Endothelial cell of umbilical vein (primary cell): Measurements from ENCODE around the gene C4BPA. TPM values are rescaled to one million over a fixed set of nuclear protein-coding genes. Genes with fewer than 3 reads are reported as not detected.

Experiments
- BruUV-seq: library from RNA; stranded (reverse); fragments of 400-500 nt; replicated peaks from 2 replicates; lab custom pipeline; 2021; lab: Mats Ljungman, UMichigan
- CTCF ChIA-PET: fragments of 300-600, 350-600 bp; sonication (Branson Sonifier 250); formaldehyde crosslinking; loops from one replicate; lab custom pipeline; 2021; ENCODE audit warnings: antibody characterized with exemption, inconsistent platforms; lab: Charles Lee
- POLR2A ChIA-PET: fragments of 300-600, 350-600 bp; sonication (Branson Sonifier 250); formaldehyde crosslinking; loops from one replicate; lab custom pipeline; 2021; ENCODE audit warnings: antibody characterized with exemption, inconsistent platforms; lab: Charles Lee
- DNase-seq: peaks from one replicate; pipeline ENCODE4 v3.0.0-alpha.2; 2011; ENCODE audit warnings: low read depth, low spot score
- FAIRE-seq: peaks from 2 replicates; lab custom pipeline; 2011; peaks lifted over from hg19 to GRCh38; lab: Jason Lieb, UNC
- H2AFZ ChIP-seq: 2 replicates; pipeline ENCODE4 v1.6.0; 2012; ENCODE audit warnings: low read depth, low read length, control low read depth, inconsistent platforms
- H3K27ac ChIP-seq: 2 replicates; pipeline ENCODE4 v1.5.1; 2011; ENCODE audit warnings: low read depth, mild to moderate bottlenecking, control low read depth, low read length, moderate library complexity; ENCODE audit not compliant: insufficient read depth
- H3K27me3 ChIP-seq, 2 experiments: 2 replicates each; pipeline versions ENCODE4 v1.6.0 to v1.6.1; 2011; ENCODE audit warnings: low read length in 2 of 2, mixed read lengths in 1 of 2; ENCODE audit not compliant: control insufficient read depth in 2 of 2, insufficient read depth in 2 of 2
- H3K36me3 ChIP-seq, 2 experiments: 2 replicates in 1 of 2; 3 replicates in 1 of 2; pipeline ENCODE4 v1.5.1; 2011; ENCODE audit warnings: low read length in 2 of 2, mild to moderate bottlenecking in 1 of 2, moderate library complexity in 1 of 2; ENCODE audit not compliant: control insufficient read depth in 2 of 2, insufficient read depth in 2 of 2; ENCODE audit errors: extremely low read depth in 1 of 2
- H3K4me1 ChIP-seq: 3 replicates; pipeline ENCODE4 v1.5.1; 2011; ENCODE audit warnings: mild to moderate bottlenecking, low read length; ENCODE audit not compliant: control insufficient read depth, insufficient read depth; ENCODE audit errors: extremely low read depth
- H3K4me2 ChIP-seq: 2 replicates; pipeline ENCODE4 v1.6.1; 2011; ENCODE audit warnings: low read length, control low read depth, mixed read lengths; ENCODE audit not compliant: insufficient read depth
- H3K4me3 ChIP-seq, 3 experiments: fragments of 200-600 bp in 1 of 3; sonication (generic), shearing (Covaris generic) in 1 of 3; replicated peaks in 1 of 3; 2 replicates each; pipeline ENCODE4 v1.5.1; 2011 to 2016; ENCODE audit warnings: control low read depth in 3 of 3, low read length in 3 of 3, mild to moderate bottlenecking in 2 of 3, inconsistent platforms in 1 of 3, low read depth in 1 of 3, moderate library complexity in 1 of 3; ENCODE audit not compliant: insufficient read depth in 1 of 3
- H3K79me2 ChIP-seq: 2 replicates; pipeline ENCODE4 v1.6.0; 2012; ENCODE audit warnings: low read length, inconsistent platforms; ENCODE audit not compliant: control insufficient read depth, insufficient read depth
- H3K9ac ChIP-seq: replicated peaks from 2 replicates; pipeline ENCODE3; 2011; ENCODE audit warnings: low read length, control low read depth; ENCODE audit not compliant: insufficient read depth; ENCODE audit errors: extremely low read depth
- H3K9me1 ChIP-seq: replicated peaks from 3 replicates; pipeline ENCODE4 v1.6.0; 2011; ENCODE audit warnings: mild to moderate bottlenecking, low read length; ENCODE audit not compliant: control insufficient read depth, insufficient read depth; ENCODE audit errors: extremely low read depth
- H3K9me3 ChIP-seq: replicated peaks from 2 replicates; pipeline ENCODE4 v1.5.1; 2012; ENCODE audit warnings: low read length, inconsistent platforms; ENCODE audit not compliant: control insufficient read depth, insufficient read depth
- H4K20me1 ChIP-seq: replicated peaks from 2 replicates; pipeline ENCODE3; 2011; ENCODE audit warnings: mild to moderate bottlenecking, low read length; ENCODE audit not compliant: control insufficient read depth, insufficient read depth; ENCODE audit errors: extremely low read depth
- EZH2 ChIP-seq: IDR thresholded peaks from 2 replicates; pipeline ENCODE4 v1.6.1; 2012; ENCODE audit warnings: borderline replicate concordance, low read depth, mild to moderate bottlenecking, moderate library complexity, low read length, inconsistent platforms; ENCODE audit not compliant: severe bottlenecking
- FOS ChIP-seq: IDR thresholded peaks from 2 replicates; pipeline ENCODE4 v1.6.1; 2011; ENCODE audit warnings: mild to moderate bottlenecking, low read length, moderate library complexity, borderline replicate concordance; ENCODE audit not compliant: insufficient read depth
- GATA2 ChIP-seq: IDR thresholded peaks from 2 replicates; pipeline ENCODE4 v1.7.0; 2011; ENCODE audit warnings: low read depth, mild to moderate bottlenecking, moderate library complexity, mixed read lengths, low read length; ENCODE audit not compliant: insufficient read length, insufficient read depth
- JUN ChIP-seq: IDR thresholded peaks from 2 replicates; pipeline ENCODE4 v1.6.1; 2011; ENCODE audit warnings: borderline replicate concordance, low read depth; ENCODE audit not compliant: insufficient read length, insufficient read depth
- MYC ChIP-seq: IDR thresholded peaks from one replicate; pipeline ENCODE4 v1.6.1; 2011; ENCODE audit warnings: mild to moderate bottlenecking, low read depth, low read length
- POLR2A ChIP-seq: IDR thresholded peaks from 2 replicates; pipeline ENCODE4 v1.6.1; 2012; ENCODE audit warnings: low read depth, mild to moderate bottlenecking, control low read depth, low read length
- POLR2AphosphoS5 ChIP-seq: IDR thresholded peaks from 2 replicates; pipeline ENCODE4 v1.6.1; 2012; ENCODE audit warnings: low read depth, mild to moderate bottlenecking, control low read depth, low read length, moderate library complexity; ENCODE audit not compliant: insufficient read depth
- dilution Hi-C: fragments of 300-500 bp; cut with MboI; formaldehyde crosslinking; loops from one replicate; pipeline ENCODE4 v1.15.0; 2019; ENCODE audit warnings: low sequenced_read_pairs; ENCODE audit not compliant: extremely low pct_ligation_motif_present
- intact Hi-C: fragments of 100-400 bp; cut with micrococcal nuclease; formaldehyde crosslinking; loops from one replicate; pipeline ENCODE4 v1.10.0; 2022
- polyA plus RNA-seq, 4 experiments: library from polyadenylated mRNA; depleted of rRNA in 3 of 4; stranded (reverse) in 3 of 4; unstranded in 1 of 4; fragments of >200 nt; gene quantifications; 2 replicates each; pipeline versions ENCODE4 v1.2.1 to v1.2.3, GENCODE V29; 2011 to 2012; ENCODE audit warnings: missing spikeins in 1 of 4
- total RNA-seq: library from RNA; stranded (reverse); gene quantifications from 2 replicates; pipeline ENCODE4 v1.2.3, GENCODE V29; 2021
- TF ChIP-seq, protein P1 (sequence below), 2 donors: IDR thresholded peaks; 1 replicate in 1 of 2; 2 replicates in 1 of 2; pipeline ENCODE4 v1.5.1; 2011; ENCODE audit warnings: low read length in 2 of 2, mild to moderate bottlenecking in 2 of 2, moderate library complexity in 2 of 2, control low read depth in 1 of 2, inconsistent platforms in 1 of 2, low read depth in 1 of 2; ENCODE audit not compliant: insufficient read depth in 1 of 2; ENCODE audit errors: extremely low read depth in 1 of 2
- TF ChIP-seq, protein P2 (sequence below): IDR thresholded peaks from 2 replicates; pipeline ENCODE4 v1.6.1; 2011; ENCODE audit not compliant: insufficient read depth, insufficient read length

The C4BPA gene
- total and polyA plus RNA-seq, 2 donors (not counting 3 experiments of a cell fraction or from before 2014, with no cell fraction given): not detected

- FAIRE-seq (no peak), DNase-seq (no peak)
- no TSS peak for BruUV-seq
- Histone ChIP-seq H3K27me3 (no peaks in the 10 kb centered on the region), H3K4me3 (no peak overlapping the region), H3K27ac (no peak overlapping the region), H3K9me1 (no peaks in the 10 kb centered on the region), H3K9me3 (no peaks in the 10 kb centered on the region), H4K20me1 (no peaks in the 10 kb centered on the region), H3K36me3 (no peaks in the 10 kb centered on the region), H3K4me1 (no peaks in the 10 kb centered on the region), H3K9ac (no peak overlapping the region), H3K4me2 (no peak overlapping the region), H3K79me2 (no peaks in the 10 kb centered on the region), H2AFZ (no peak overlapping the region)
- CTCF ChIA-PET: interaction anchor here (1.2 to 1.3 kb wide), 2 partner anchors 9 to 157 kb away, joined by 3 to 4 read pairs; no protein-coding TSS in a partner anchor
- dilution Hi-C loops: no loop called here
- POLR2A ChIA-PET: no interaction called here
- no peak for TF ChIP-seq MYC
- TF ChIP-seq, protein P1, sequence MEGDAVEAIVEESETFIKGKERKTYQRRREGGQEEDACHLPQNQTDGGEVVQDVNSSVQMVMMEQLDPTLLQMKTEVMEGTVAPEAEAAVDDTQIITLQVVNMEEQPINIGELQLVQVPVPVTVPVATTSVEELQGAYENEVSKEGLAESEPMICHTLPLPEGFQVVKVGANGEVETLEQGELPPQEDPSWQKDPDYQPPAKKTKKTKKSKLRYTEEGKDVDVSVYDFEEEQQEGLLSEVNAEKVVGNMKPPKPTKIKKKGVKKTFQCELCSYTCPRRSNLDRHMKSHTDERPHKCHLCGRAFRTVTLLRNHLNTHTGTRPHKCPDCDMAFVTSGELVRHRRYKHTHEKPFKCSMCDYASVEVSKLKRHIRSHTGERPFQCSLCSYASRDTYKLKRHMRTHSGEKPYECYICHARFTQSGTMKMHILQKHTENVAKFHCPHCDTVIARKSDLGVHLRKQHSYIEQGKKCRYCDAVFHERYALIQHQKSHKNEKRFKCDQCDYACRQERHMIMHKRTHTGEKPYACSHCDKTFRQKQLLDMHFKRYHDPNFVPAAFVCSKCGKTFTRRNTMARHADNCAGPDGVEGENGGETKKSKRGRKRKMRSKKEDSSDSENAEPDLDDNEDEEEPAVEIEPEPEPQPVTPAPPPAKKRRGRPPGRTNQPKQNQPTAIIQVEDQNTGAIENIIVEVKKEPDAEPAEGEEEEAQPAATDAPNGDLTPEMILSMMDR (IDR thresholded peaks at IDR 0.05; ENCODE audit: extremely low read depth in 1 of 2, insufficient read depth in 1 of 2, low read depth in 1 of 2, low read length in 2 of 2): no peak
- no peak for TF ChIP-seq POLR2A
- TF ChIP-seq, protein P2, sequence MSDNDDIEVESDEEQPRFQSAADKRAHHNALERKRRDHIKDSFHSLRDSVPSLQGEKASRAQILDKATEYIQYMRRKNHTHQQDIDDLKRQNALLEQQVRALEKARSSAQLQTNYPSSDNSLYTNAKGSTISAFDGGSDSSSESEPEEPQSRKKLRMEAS: no peak
- TF ChIP-seq FOS: no peak
- no peak for TF ChIP-seq JUN
- TF ChIP-seq EZH2: no peak
- no peak for TF ChIP-seq POLR2AphosphoS5
- no peak for TF ChIP-seq GATA2
- intact Hi-C loops: no loop called here
Measured at GRCh38 chr1:207069061-207069460, 35.0 kb upstream of the C4BPA start.
